22Rv1 (cell line): ENCODE measurements around the gene LHX2.

Source experiments
- H3K27ac ChIP-seq: fragments of 450-650 bp; 2 replicates; pipeline ENCODE4 v1.5.1; 2017
- CTCF ChIP-seq: fragments of 450-650 bp; IDR thresholded peaks from 2 replicates; pipeline ENCODE4 v1.5.1; 2017; ENCODE audit warnings: mild to moderate bottlenecking
- ZFX ChIP-seq: fragments of 450-650 bp; IDR thresholded peaks from 2 replicates; pipeline ENCODE4 v1.6.1; 2017; ENCODE audit warnings: antibody characterized with exemption, borderline replicate concordance

Gene LHX2

GRCh38 chr9:124044448-124044847 lies 32.9 kb downstream of the LHX2 start:
- no peak overlapping the region for H3K27ac ChIP-seq
- TF ChIP-seq ZFX: no peak
- TF ChIP-seq CTCF: no peak

- H3K27ac ChIP-seq: no peak overlapping the region
- no peak for TF ChIP-seq CTCF
- TF ChIP-seq ZFX: no peak
Observed at GRCh38 chr9:124045076-124045829, 33.7 kb downstream of the LHX2 start.

- no peak for TF ChIP-seq CTCF
- TF ChIP-seq ZFX: no peak
- no peak overlapping the region for H3K27ac ChIP-seq
Observed at GRCh38 chr9:124045830-124046177, 34.2 kb downstream of the LHX2 start.

- TF ChIP-seq ZFX: no peak
- no peak overlapping the region for H3K27ac ChIP-seq
Observed at GRCh38 chr9:124046189-124046588, 34.6 kb downstream of the LHX2 start.

- no peak overlapping the region for H3K27ac ChIP-seq
- TF ChIP-seq ZFX (no peak), CTCF (no peak)
Observed at GRCh38 chr9:124047251-124047672, 35.7 kb downstream of the LHX2 start.

- no peak for TF ChIP-seq ZFX
- TF ChIP-seq CTCF: no peak
- no peak overlapping the region for H3K27ac ChIP-seq
Observed at GRCh38 chr9:124050955-124051354, 39.4 kb downstream of the LHX2 start.

GRCh38 chr9:124052401-124052800 lies 40.8 kb downstream of the LHX2 start:
- no peak overlapping the region for H3K27ac ChIP-seq
- TF ChIP-seq ZFX (no peak), CTCF (no peak)
